Activated CD8-positive, alpha-beta T cell treated with anti-CD3 and anti-CD28 coated beads for 36 hours (primary cell): ENCODE results near the gene ADGRL1. TPM values are rescaled to one million over a fixed set of nuclear protein-coding genes. Genes with fewer than 3 reads are reported as not detected.
"Not testable (repeated sequence)": the region's sequence is repeated elsewhere in the genome, so short reads cannot be mapped to it uniquely, and the experiment has no call there.

ENCODE experiments used
- ATAC-seq: fragments of 200-7000 bp; cut with Tn5 transposase; one replicate; pipeline ENCODE4 v1.10.0; 2021; ENCODE audit warnings: mild to moderate bottlenecking, moderate library complexity
- CTCF ChIA-PET: fragments of 350-600 bp; sonication (Branson Sonifier 250); formaldehyde crosslinking; loops from one replicate; lab custom pipeline; 2021; ENCODE audit warnings: antibody characterized with exemption; lab: Charles Lee
- POLR2A ChIA-PET: fragments of 350-600 bp; sonication (Branson Sonifier 250); formaldehyde crosslinking; loops from one replicate; lab custom pipeline; 2021; ENCODE audit warnings: antibody characterized with exemption; lab: Charles Lee
- DNase-seq: peaks from one replicate; pipeline ENCODE4 v3.0.0-alpha.2; 2020
- H3K27ac Mint-ChIP-seq: one replicate; pipeline ENCODE4 v1.8.0; 2021; ENCODE audit warnings: mild to moderate bottlenecking, mixed read lengths
- H3K27me3 Mint-ChIP-seq: one replicate; pipeline ENCODE4 v1.8.0; 2021; ENCODE audit warnings: mixed read lengths
- H3K36me3 Mint-ChIP-seq: one replicate; pipeline ENCODE4 v1.8.0; 2021; ENCODE audit warnings: low read depth, mixed read lengths
- H3K4me1 Mint-ChIP-seq: one replicate; pipeline ENCODE4 v1.8.0; 2021; ENCODE audit warnings: low read depth, mixed read lengths
- H3K4me3 Mint-ChIP-seq: one replicate; pipeline ENCODE4 v1.8.0; 2021; ENCODE audit warnings: mild to moderate bottlenecking, moderate library complexity, mixed read lengths
- H3K9me3 Mint-ChIP-seq: one replicate; pipeline ENCODE4 v1.8.0; 2021; ENCODE audit warnings: mixed read lengths
- CTCF ChIP-seq: fragments of 200-600 bp; IDR thresholded peaks from one replicate; pipeline ENCODE4 v1.8.0; 2022; ENCODE audit warnings: antibody characterized with exemption, mild to moderate bottlenecking
- intact Hi-C: fragments of 100-400 bp; cut with micrococcal nuclease; formaldehyde crosslinking; loops from one replicate; pipeline ENCODE4 v1.10.0; 2022
- total RNA-seq, 2 experiments: library from RNA; stranded (reverse); gene quantifications; one replicate each; pipeline ENCODE4 v1.2.3, GENCODE V29; 2021

The ADGRL1 gene
- total RNA-seq, 2 experiments from 2014 or later = 11.8 to 14.5 TPM

- Mint-ChIP-seq H3K27ac (peak overlapping the region; percentile 67), H3K4me3 (peak overlapping the region; percentile 56), H3K36me3 (no peaks in the 10 kb centered on the region), H3K27me3 (no peaks in the 10 kb centered on the region), H3K9me3 (no peaks in the 10 kb centered on the region), H3K4me1 (peaks cover 6% of the 10 kb centered on the region)
- CTCF ChIA-PET = no interaction called here
- DNase-seq = peak; percentile 64
- POLR2A ChIA-PET = no interaction called here
- peak; percentile 71 for ATAC-seq
- TF ChIP-seq CTCF = no peak
- intact Hi-C loops = no loop called here
These were observed 42.6 kb upstream of the ADGRL1 start for GRCh38 chr19:14248578-14249011.

GRCh38 chr19:14247548-14248471, 41.8 kb upstream of the ADGRL1 start:
- DNase-seq = peak; percentile 16
- intact Hi-C loops, H3K9me3 Mint-ChIP-seq, H3K27me3 Mint-ChIP-seq, POLR2A ChIA-PET, H3K4me1 Mint-ChIP-seq, CTCF ChIA-PET, H3K36me3 Mint-ChIP-seq: not testable (repeated sequence)
- Mint-ChIP-seq H3K4me3 (peak overlapping the region; percentile 64), H3K27ac (peak overlapping the region; percentile 77)
- ATAC-seq = peak; percentile 45

- intact Hi-C loops, H3K9me3 Mint-ChIP-seq, DNase-seq, H3K4me1 Mint-ChIP-seq, POLR2A ChIA-PET, H3K27ac Mint-ChIP-seq, H3K27me3 Mint-ChIP-seq, H3K36me3 Mint-ChIP-seq, ATAC-seq, CTCF ChIA-PET: not testable (repeated sequence)
- H3K4me3 Mint-ChIP-seq = peak overlapping the region; percentile 19
These were observed 41.2 kb upstream of the ADGRL1 start for GRCh38 chr19:14247205-14247547.

- H3K4me1 Mint-ChIP-seq, H3K4me3 Mint-ChIP-seq, H3K36me3 Mint-ChIP-seq, H3K27ac Mint-ChIP-seq, POLR2A ChIA-PET, CTCF ChIA-PET, DNase-seq, ATAC-seq, H3K27me3 Mint-ChIP-seq, H3K9me3 Mint-ChIP-seq, intact Hi-C loops: not testable (repeated sequence)
These were observed 38.4 kb upstream of the ADGRL1 start for GRCh38 chr19:14244393-14244792.

GRCh38 chr19:14243718-14244117, 37.7 kb upstream of the ADGRL1 start:
- ATAC-seq, H3K27ac Mint-ChIP-seq, H3K36me3 Mint-ChIP-seq, H3K4me1 Mint-ChIP-seq, H3K9me3 Mint-ChIP-seq, CTCF ChIA-PET, H3K27me3 Mint-ChIP-seq, H3K4me3 Mint-ChIP-seq, DNase-seq, intact Hi-C loops, POLR2A ChIA-PET: not testable (repeated sequence)

- POLR2A ChIA-PET = no interaction called here
- DNase-seq = no peak
- Mint-ChIP-seq H3K36me3 (no peaks in the 10 kb centered on the region), H3K4me3 (no peak overlapping the region), H3K27ac (no peak overlapping the region), H3K9me3 (peaks cover 5% of the 10 kb centered on the region), H3K27me3 (no peaks in the 10 kb centered on the region), H3K4me1 (no peaks in the 10 kb centered on the region)
- intact Hi-C loops = no loop called here
- ATAC-seq = no peak
- CTCF ChIA-PET = no interaction called here
- TF ChIP-seq CTCF = no peak
These were observed 31.3 kb upstream of the ADGRL1 start for GRCh38 chr19:14237014-14237941.

- H3K27me3 Mint-ChIP-seq, ATAC-seq, H3K36me3 Mint-ChIP-seq, DNase-seq, POLR2A ChIA-PET, intact Hi-C loops, H3K27ac Mint-ChIP-seq, CTCF ChIA-PET, H3K4me3 Mint-ChIP-seq, H3K4me1 Mint-ChIP-seq, H3K9me3 Mint-ChIP-seq: not testable (repeated sequence)
These were observed 27.0 kb upstream of the ADGRL1 start for GRCh38 chr19:14232945-14233344.

- ATAC-seq, H3K27me3 Mint-ChIP-seq, DNase-seq, H3K27ac Mint-ChIP-seq, H3K9me3 Mint-ChIP-seq, intact Hi-C loops, H3K4me1 Mint-ChIP-seq, H3K36me3 Mint-ChIP-seq, CTCF ChIA-PET, H3K4me3 Mint-ChIP-seq: not testable (repeated sequence)
- POLR2A ChIA-PET = interaction anchor here (0.6 kb wide), 1 partner anchor 656 kb away, joined by 4 read pairs; no protein-coding TSS in a partner anchor
These were observed 22.6 kb upstream of the ADGRL1 start for GRCh38 chr19:14228446-14229071.

GRCh38 chr19:14226498-14226897, 20.5 kb upstream of the ADGRL1 start:
- DNase-seq, H3K27me3 Mint-ChIP-seq, H3K27ac Mint-ChIP-seq, CTCF ChIA-PET, H3K9me3 Mint-ChIP-seq, POLR2A ChIA-PET, intact Hi-C loops, H3K4me3 Mint-ChIP-seq, H3K36me3 Mint-ChIP-seq, ATAC-seq, H3K4me1 Mint-ChIP-seq: not testable (repeated sequence)
